NCI-H345 (cell line): ENCODE measurements around the gene ZBTB17.
"Not testable (repeated sequence)": the region's sequence is repeated elsewhere in the genome, so short reads cannot be mapped to it uniquely, and the experiment has no call there.

Experiments used
- DNase-seq: peaks from one replicate; lab custom pipeline; 2025; lab: John Stamatoyannopoulos, UW

ZBTB17 gene

GRCh38 chr1:15935056-15935950 is 40.6 kb downstream of the ZBTB17 start:
- no peak for DNase-seq

- no peak for DNase-seq
Observed at GRCh38 chr1:15934211-15935055, 41.5 kb downstream of the ZBTB17 start.

GRCh38 chr1:15933684-15934083 is 42.2 kb downstream of the ZBTB17 start:
- no peak for DNase-seq

- no peak for DNase-seq
Observed at GRCh38 chr1:15932612-15933011, 43.3 kb downstream of the ZBTB17 start.

GRCh38 chr1:15931884-15932283 is 44.0 kb downstream of the ZBTB17 start:
- no peak for DNase-seq

- no peak for DNase-seq
Observed at GRCh38 chr1:15931401-15931800, 44.5 kb downstream of the ZBTB17 start.

- no peak for DNase-seq
Observed at GRCh38 chr1:15928971-15929965, 46.6 kb downstream of the ZBTB17 start.

- DNase-seq: not testable (repeated sequence)
Observed at GRCh38 chr1:15926448-15926847, 49.5 kb downstream of the ZBTB17 start.

GRCh38 chr1:15923241-15923640 is 52.7 kb downstream of the ZBTB17 start:
- no peak for DNase-seq

- DNase-seq: no peak
Observed at GRCh38 chr1:15918962-15919715, 56.8 kb downstream of the ZBTB17 start.

- no peak for DNase-seq
Observed at GRCh38 chr1:15916916-15917315, 59.0 kb downstream of the ZBTB17 start.

- no peak for DNase-seq
Observed at GRCh38 chr1:15916417-15916816, 59.5 kb downstream of the ZBTB17 start.

GRCh38 chr1:15915991-15916390 is 59.9 kb downstream of the ZBTB17 start:
- no peak for DNase-seq

- DNase-seq: not testable (repeated sequence)
Observed at GRCh38 chr1:15913607-15914006, 62.3 kb downstream of the ZBTB17 start.

- DNase-seq: no peak
Observed at GRCh38 chr1:15911927-15912326, 64.0 kb downstream of the ZBTB17 start.

GRCh38 chr1:15911141-15911540 is 64.8 kb downstream of the ZBTB17 start:
- DNase-seq: no peak

GRCh38 chr1:15908597-15908996 is 67.3 kb downstream of the ZBTB17 start:
- no peak for DNase-seq

- no peak for DNase-seq
Observed at GRCh38 chr1:15902882-15903281, 73.0 kb downstream of the ZBTB17 start.

- no peak for DNase-seq
Observed at GRCh38 chr1:15900662-15901279, 75.1 kb downstream of the ZBTB17 start.

- no peak for DNase-seq
Observed at GRCh38 chr1:15899266-15899665, 76.6 kb downstream of the ZBTB17 start.
